Measurements from ENCODE around the gene RMDN3.

DNA sequence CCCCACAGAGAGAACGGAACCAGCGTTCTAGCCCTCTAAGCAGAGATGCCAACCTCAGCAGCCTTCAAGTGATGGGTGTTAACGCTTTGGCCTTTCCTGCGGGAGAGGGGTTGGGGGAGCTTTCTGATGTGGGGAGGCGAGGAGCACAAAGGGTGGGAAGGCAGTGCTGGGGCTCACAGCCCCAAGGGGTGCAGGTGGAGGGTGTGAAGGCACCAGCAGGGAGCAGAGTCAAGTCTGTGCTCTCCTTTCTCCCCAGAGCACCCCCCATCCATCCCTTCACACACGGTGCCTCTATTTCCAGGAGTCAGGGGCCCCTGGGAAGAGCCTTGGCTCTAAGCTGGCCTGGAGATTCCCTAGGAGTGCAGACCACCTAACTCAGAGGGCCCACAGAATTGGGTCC, 18.8 kb upstream of the RMDN3 start:
- TF ChIP-seq, protein P1, sequence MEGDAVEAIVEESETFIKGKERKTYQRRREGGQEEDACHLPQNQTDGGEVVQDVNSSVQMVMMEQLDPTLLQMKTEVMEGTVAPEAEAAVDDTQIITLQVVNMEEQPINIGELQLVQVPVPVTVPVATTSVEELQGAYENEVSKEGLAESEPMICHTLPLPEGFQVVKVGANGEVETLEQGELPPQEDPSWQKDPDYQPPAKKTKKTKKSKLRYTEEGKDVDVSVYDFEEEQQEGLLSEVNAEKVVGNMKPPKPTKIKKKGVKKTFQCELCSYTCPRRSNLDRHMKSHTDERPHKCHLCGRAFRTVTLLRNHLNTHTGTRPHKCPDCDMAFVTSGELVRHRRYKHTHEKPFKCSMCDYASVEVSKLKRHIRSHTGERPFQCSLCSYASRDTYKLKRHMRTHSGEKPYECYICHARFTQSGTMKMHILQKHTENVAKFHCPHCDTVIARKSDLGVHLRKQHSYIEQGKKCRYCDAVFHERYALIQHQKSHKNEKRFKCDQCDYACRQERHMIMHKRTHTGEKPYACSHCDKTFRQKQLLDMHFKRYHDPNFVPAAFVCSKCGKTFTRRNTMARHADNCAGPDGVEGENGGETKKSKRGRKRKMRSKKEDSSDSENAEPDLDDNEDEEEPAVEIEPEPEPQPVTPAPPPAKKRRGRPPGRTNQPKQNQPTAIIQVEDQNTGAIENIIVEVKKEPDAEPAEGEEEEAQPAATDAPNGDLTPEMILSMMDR (IDR thresholded peaks at IDR 0.05; ENCODE audit: low read depth, low read length, poor library complexity, severe bottlenecking) = no peak
- TF ChIP-seq EZH2phosphoT487 (IDR thresholded peaks at IDR 0.05; ENCODE audit: borderline replicate concordance, low read length) = no peak
